GM23338 (cell line): ENCODE data around the gene TAF3. TPM values are rescaled to one million over a fixed set of nuclear protein-coding genes. Genes with fewer than 3 reads are reported as not detected.

Experiments used
- ATAC-seq: fragments of 200-7000 bp; cut with Tn5 transposase; 3 replicates; pipeline ENCODE4 v1.9.1; 2020
- DNase-seq: peaks from one replicate; pipeline ENCODE4 v3.0.0-alpha.2; 2015; ENCODE audit warnings: low spot score
- H2AFZ ChIP-seq: fragments of 200-600 bp; sonication (generic); 2 replicates; pipeline ENCODE4 v1.8.0; 2016; ENCODE audit warnings: antibody characterized with exemption, mild to moderate bottlenecking, moderate library complexity
- H3F3A ChIP-seq: fragments of 200-600 bp; sonication (generic); replicated peaks from 2 replicates; pipeline ENCODE4 v1.8.0; 2017; ENCODE audit warnings: antibody characterized with exemption, mixed run types, low read depth
- H3K27ac ChIP-seq: fragments of 200-600 bp; sonication (generic); 2 replicates; pipeline ENCODE4 v1.6.1; 2016; ENCODE audit warnings: low read depth
- H3K27me3 ChIP-seq: fragments of 200-600 bp; sonication (generic); 2 replicates; pipeline ENCODE4 v1.8.0; 2016; ENCODE audit warnings: mild to moderate bottlenecking, mixed run types, moderate library complexity; ENCODE audit not compliant: insufficient read depth
- H3K36me3 ChIP-seq: fragments of 200-600 bp; sonication (generic); 2 replicates; pipeline ENCODE4 v1.8.0; 2016; ENCODE audit warnings: mild to moderate bottlenecking; ENCODE audit not compliant: insufficient read depth
- H3K4me1 ChIP-seq: fragments of 200-600 bp; sonication (generic); 2 replicates; pipeline ENCODE4 v1.8.0; 2016; ENCODE audit warnings: mild to moderate bottlenecking, moderate library complexity; ENCODE audit not compliant: insufficient read depth
- H3K4me2 ChIP-seq: fragments of 200-600 bp; sonication (generic); 2 replicates; pipeline ENCODE4 v1.7.1; 2017; ENCODE audit warnings: mixed run types
- H3K4me3 ChIP-seq: fragments of 200-600 bp; sonication (generic); 2 replicates; pipeline ENCODE4 v1.6.1; 2016; ENCODE audit warnings: mixed run types
- H3K79me2 ChIP-seq: fragments of 200-600 bp; sonication (generic); replicated peaks from 2 replicates; pipeline ENCODE4 v1.8.0; 2017; ENCODE audit warnings: mild to moderate bottlenecking; ENCODE audit not compliant: insufficient read depth
- H3K9me2 ChIP-seq: fragments of 200-600 bp; sonication (generic); 2 replicates; pipeline ENCODE4 v1.8.0; 2017; ENCODE audit not compliant: insufficient read depth
- H4K20me1 ChIP-seq: fragments of 200-600 bp; sonication (generic); replicated peaks from 2 replicates; pipeline ENCODE4 v1.8.0; 2017; ENCODE audit warnings: mild to moderate bottlenecking; ENCODE audit not compliant: insufficient read depth
- H3K27ac Mint-ChIP-seq: 2 replicates; pipeline ENCODE4 v1.8.0; 2020; ENCODE audit warnings: inconsistent platforms, mild to moderate bottlenecking, moderate library complexity, mixed read lengths
- H3K27me3 Mint-ChIP-seq: 3 replicates; pipeline ENCODE4 v1.8.0; 2022; ENCODE audit warnings: low read depth, mild to moderate bottlenecking, moderate library complexity, mixed read lengths, inconsistent platforms; ENCODE audit not compliant: insufficient read depth, poor library complexity
- H3K36me3 Mint-ChIP-seq: 3 replicates; pipeline ENCODE4 v1.8.0; 2021; ENCODE audit warnings: low read depth, mild to moderate bottlenecking, inconsistent platforms, moderate library complexity, mixed read lengths
- H3K4me1 Mint-ChIP-seq: 3 replicates; pipeline ENCODE4 v1.8.0; 2020; ENCODE audit warnings: mild to moderate bottlenecking, inconsistent platforms, mixed read lengths
- H3K4me3 Mint-ChIP-seq: 3 replicates; pipeline ENCODE4 v1.8.0; 2021; ENCODE audit warnings: moderate library complexity, mild to moderate bottlenecking, inconsistent platforms, mixed read lengths
- H3K9me3 Mint-ChIP-seq: 3 replicates; pipeline ENCODE4 v1.8.0; 2020; ENCODE audit warnings: moderate library complexity, mild to moderate bottlenecking, inconsistent platforms, mixed read lengths
- CREB1 ChIP-seq: fragments of 250-450 bp; sonication (Bioruptor Pico); IDR thresholded peaks from 2 replicates; pipeline ENCODE4 v1.5.0; 2020; ENCODE audit warnings: low read depth, mild to moderate bottlenecking, moderate library complexity
- EZH2phosphoT487 ChIP-seq: fragments of 200-600 bp; sonication (generic); IDR thresholded peaks from one replicate; pipeline ENCODE4 v1.8.1; 2018; ENCODE audit warnings: antibody characterized with exemption; ENCODE audit not compliant: unreplicated experiment
- JUNB ChIP-seq: IDR thresholded peaks from one replicate; pipeline ENCODE4 v1.6.1; 2016; ENCODE audit warnings: antibody characterized with exemption; ENCODE audit not compliant: unreplicated experiment
- ZNF114 ChIP-seq: fragments of 250-450 bp; sonication (Bioruptor Pico); IDR thresholded peaks from 2 replicates; pipeline ENCODE4 v1.5.0; 2020; ENCODE audit warnings: mild to moderate bottlenecking, moderate library complexity
- polyA plus RNA-seq: library from polyadenylated mRNA; unstranded; fragments of >200 nt; fragmentation: Nextera tagmentation; extraction: Ambion mirVana; gene quantifications from 2 replicates; pipeline ENCODE4 v1.2.1, GENCODE V29; 2016
- total RNA-seq: library from RNA; depleted of rRNA; stranded (reverse); fragments of >200 nt; shearing (Covaris generic); gene quantifications from 2 replicates; pipeline ENCODE4 v1.2.3, GENCODE V29; 2014
- TF ChIP-seq, protein P1 (sequence below): fragments of 250-450 bp; sonication (Bioruptor Pico); IDR thresholded peaks from 2 replicates; pipeline ENCODE4 v1.5.0; 2020; ENCODE audit warnings: mild to moderate bottlenecking, moderate library complexity
- TF ChIP-seq, protein P2 (sequence below): IDR thresholded peaks from 2 replicates; pipeline ENCODE4 v1.6.1; 2016; ENCODE audit warnings: antibody characterized with exemption
- TF ChIP-seq, protein P3 (sequence below), 2 experiments: fragments of 200-600 bp in 1 of 2; sonication (generic) in 1 of 2; conservative IDR thresholded peaks; 2 replicates each; pipeline versions ENCODE4 v1.5.1 to v1.6.1; 2016 to 2017; ENCODE audit warnings: antibody characterized with exemption in 2 of 2, low read depth in 2 of 2, mild to moderate bottlenecking in 2 of 2, moderate library complexity in 1 of 2

Gene TAF3
- total and polyA plus RNA-seq, 2 experiments from 2014 or later = 6.4 to 15.2 TPM

DNA sequence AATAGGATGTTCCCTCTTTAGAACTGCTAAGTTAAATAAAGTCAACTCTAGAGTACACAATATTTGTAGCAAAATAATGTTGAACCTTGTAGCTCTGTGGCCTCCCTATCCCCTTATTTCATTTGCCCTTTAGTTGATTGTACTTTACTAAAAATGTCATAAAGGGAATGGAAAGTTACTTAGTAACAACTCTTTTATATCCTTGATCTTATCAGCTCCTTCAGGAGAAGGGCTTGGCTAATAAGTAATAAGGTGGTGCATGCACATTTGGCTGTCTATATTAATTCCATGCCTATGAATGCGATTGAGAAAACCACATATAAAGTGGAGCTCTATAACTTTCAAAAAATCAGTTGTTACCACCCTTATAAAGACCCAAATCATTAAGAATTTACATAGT is 194.7 kb downstream of the TAF3 start (continued):
- TF ChIP-seq, protein P1, sequence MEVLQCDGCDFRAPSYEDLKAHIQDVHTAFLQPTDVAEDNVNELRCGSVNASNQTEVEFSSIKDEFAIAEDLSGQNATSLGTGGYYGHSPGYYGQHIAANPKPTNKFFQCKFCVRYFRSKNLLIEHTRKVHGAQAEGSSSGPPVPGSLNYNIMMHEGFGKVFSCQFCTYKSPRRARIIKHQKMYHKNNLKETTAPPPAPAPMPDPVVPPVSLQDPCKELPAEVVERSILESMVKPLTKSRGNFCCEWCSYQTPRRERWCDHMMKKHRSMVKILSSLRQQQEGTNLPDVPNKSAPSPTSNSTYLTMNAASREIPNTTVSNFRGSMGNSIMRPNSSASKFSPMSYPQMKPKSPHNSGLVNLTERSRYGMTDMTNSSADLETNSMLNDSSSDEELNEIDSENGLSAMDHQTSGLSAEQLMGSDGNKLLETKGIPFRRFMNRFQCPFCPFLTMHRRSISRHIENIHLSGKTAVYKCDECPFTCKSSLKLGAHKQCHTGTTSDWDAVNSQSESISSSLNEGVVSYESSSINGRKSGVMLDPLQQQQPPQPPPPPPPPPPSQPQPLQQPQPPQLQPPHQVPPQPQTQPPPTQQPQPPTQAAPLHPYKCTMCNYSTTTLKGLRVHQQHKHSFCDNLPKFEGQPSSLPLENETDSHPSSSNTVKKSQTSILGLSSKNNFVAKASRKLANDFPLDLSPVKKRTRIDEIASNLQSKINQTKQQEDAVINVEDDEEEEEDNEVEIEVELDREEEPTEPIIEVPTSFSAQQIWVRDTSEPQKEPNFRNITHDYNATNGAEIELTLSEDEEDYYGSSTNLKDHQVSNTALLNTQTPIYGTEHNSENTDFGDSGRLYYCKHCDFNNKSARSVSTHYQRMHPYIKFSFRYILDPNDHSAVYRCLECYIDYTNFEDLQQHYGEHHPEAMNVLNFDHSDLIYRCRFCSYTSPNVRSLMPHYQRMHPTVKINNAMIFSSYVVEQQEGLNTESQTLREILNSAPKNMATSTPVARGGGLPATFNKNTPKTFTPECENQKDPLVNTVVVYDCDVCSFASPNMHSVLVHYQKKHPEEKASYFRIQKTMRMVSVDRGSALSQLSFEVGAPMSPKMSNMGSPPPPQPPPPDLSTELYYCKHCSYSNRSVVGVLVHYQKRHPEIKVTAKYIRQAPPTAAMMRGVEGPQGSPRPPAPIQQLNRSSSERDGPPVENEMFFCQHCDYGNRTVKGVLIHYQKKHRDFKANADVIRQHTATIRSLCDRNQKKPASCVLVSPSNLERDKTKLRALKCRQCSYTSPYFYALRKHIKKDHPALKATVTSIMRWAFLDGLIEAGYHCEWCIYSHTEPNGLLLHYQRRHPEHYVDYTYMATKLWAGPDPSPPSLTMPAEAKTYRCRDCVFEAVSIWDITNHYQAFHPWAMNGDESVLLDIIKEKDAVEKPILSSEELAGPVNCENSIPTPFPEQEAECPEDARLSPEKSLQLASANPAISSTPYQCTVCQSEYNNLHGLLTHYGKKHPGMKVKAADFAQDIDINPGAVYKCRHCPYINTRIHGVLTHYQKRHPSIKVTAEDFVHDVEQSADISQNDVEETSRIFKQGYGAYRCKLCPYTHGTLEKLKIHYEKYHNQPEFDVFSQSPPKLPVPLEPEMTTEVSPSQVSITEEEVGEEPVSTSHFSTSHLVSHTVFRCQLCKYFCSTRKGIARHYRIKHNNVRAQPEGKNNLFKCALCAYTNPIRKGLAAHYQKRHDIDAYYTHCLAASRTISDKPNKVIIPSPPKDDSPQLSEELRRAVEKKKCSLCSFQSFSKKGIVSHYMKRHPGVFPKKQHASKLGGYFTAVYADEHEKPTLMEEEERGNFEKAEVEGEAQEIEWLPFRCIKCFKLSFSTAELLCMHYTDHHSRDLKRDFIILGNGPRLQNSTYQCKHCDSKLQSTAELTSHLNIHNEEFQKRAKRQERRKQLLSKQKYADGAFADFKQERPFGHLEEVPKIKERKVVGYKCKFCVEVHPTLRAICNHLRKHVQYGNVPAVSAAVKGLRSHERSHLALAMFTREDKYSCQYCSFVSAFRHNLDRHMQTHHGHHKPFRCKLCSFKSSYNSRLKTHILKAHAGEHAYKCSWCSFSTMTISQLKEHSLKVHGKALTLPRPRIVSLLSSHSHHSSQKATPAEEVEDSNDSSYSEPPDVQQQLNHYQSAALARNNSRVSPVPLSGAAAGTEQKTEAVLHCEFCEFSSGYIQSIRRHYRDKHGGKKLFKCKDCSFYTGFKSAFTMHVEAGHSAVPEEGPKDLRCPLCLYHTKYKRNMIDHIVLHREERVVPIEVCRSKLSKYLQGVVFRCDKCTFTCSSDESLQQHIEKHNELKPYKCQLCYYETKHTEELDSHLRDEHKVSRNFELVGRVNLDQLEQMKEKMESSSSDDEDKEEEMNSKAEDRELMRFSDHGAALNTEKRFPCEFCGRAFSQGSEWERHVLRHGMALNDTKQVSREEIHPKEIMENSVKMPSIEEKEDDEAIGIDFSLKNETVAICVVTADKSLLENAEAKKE (CRISPR knock-in tag) = no peak
- TF ChIP-seq, protein P2, sequence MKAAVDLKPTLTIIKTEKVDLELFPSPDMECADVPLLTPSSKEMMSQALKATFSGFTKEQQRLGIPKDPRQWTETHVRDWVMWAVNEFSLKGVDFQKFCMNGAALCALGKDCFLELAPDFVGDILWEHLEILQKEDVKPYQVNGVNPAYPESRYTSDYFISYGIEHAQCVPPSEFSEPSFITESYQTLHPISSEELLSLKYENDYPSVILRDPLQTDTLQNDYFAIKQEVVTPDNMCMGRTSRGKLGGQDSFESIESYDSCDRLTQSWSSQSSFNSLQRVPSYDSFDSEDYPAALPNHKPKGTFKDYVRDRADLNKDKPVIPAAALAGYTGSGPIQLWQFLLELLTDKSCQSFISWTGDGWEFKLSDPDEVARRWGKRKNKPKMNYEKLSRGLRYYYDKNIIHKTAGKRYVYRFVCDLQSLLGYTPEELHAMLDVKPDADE = no peak
- TF ChIP-seq JUNB (no peak), EZH2phosphoT487 (no peak), ZNF114 (CRISPR knock-in tag) (no peak)
- TF ChIP-seq, protein P3, sequence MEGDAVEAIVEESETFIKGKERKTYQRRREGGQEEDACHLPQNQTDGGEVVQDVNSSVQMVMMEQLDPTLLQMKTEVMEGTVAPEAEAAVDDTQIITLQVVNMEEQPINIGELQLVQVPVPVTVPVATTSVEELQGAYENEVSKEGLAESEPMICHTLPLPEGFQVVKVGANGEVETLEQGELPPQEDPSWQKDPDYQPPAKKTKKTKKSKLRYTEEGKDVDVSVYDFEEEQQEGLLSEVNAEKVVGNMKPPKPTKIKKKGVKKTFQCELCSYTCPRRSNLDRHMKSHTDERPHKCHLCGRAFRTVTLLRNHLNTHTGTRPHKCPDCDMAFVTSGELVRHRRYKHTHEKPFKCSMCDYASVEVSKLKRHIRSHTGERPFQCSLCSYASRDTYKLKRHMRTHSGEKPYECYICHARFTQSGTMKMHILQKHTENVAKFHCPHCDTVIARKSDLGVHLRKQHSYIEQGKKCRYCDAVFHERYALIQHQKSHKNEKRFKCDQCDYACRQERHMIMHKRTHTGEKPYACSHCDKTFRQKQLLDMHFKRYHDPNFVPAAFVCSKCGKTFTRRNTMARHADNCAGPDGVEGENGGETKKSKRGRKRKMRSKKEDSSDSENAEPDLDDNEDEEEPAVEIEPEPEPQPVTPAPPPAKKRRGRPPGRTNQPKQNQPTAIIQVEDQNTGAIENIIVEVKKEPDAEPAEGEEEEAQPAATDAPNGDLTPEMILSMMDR (conservative IDR thresholded peaks at IDR 0.05; ENCODE audit: low read depth in 2 of 2) = no peak

DNA sequence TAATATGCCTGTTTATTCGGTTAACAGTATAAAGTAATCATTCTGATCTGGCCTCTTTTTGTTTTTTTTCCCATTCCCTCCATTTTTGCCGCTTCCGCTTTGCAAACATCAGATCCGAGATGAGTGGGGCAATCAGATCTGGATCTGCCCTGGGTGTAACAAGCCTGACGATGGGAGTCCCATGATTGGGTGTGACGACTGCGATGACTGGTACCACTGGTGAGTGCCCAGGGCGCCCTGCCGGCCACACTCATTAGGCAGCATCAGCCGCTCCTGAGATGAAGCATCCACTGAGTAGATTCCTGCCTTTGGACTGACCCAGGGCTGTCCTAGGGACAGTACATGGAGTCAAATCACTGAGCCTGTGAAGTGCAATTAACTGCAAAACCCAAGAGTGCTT is 195.3 kb downstream of the TAF3 start:
- Mint-ChIP-seq H3K4me3 (no peak overlapping the region), H3K9me3 (no peaks in the 10 kb centered on the region), H3K4me1 (peaks cover 14% of the 10 kb centered on the region), H3K36me3 (no peaks in the 10 kb centered on the region), H3K27me3 (no peaks in the 10 kb centered on the region), H3K27ac (no peak overlapping the region)
- H3K27me3 ChIP-seq = no peaks in the 10 kb centered on the region
- no peaks in the 10 kb centered on the region for H3K79me2 ChIP-seq
- peaks cover 16% of the 10 kb centered on the region; the same call in 1 of the 2 replicates for H3K4me1 ChIP-seq
- DNase-seq (no peak), ATAC-seq (no peak)
- H2AFZ ChIP-seq = no peak overlapping the region
- no peaks in the 10 kb centered on the region for H3F3A ChIP-seq
- H3K9me2 ChIP-seq = no peaks in the 10 kb centered on the region
- H3K4me2 ChIP-seq = no peak overlapping the region
- no peaks in the 10 kb centered on the region for H3K36me3 ChIP-seq
- H3K4me3 ChIP-seq = no peak overlapping the region
- H3K27ac ChIP-seq = no peak overlapping the region
- no peaks in the 10 kb centered on the region for H4K20me1 ChIP-seq
- no peak for TF ChIP-seq CREB1
- TF ChIP-seq JUNB = no peak
- TF ChIP-seq, protein P2 = no peak
